H9 (cell line): ENCODE data around the gene TRIM38. TPM values are rescaled to one million over a fixed set of nuclear protein-coding genes. Genes with fewer than 3 reads are reported as not detected.

Experiments used
- DNase-seq: peaks from one replicate; pipeline ENCODE4 v3.0.0-alpha.2; 2017
- H2AFZ ChIP-seq: one replicate; pipeline ENCODE4 v1.6.1; 2013; ENCODE audit warnings: mild to moderate bottlenecking, low read length, control low read depth, moderate library complexity
- H2AK5ac ChIP-seq: 2 replicates; pipeline ENCODE4 v1.6.1; 2013; ENCODE audit warnings: low read length, control low read depth, mixed read lengths; ENCODE audit not compliant: insufficient read length
- H2BK120ac ChIP-seq: one replicate; pipeline ENCODE4 v1.6.1; 2013; ENCODE audit warnings: low read depth, mild to moderate bottlenecking, low read length, control low read depth, inconsistent platforms; ENCODE audit not compliant: poor library complexity, severe bottlenecking
- H2BK12ac ChIP-seq: 2 replicates; pipeline ENCODE4 v1.6.1; 2013; ENCODE audit warnings: low read length, control low read depth, mixed read lengths, low read depth; ENCODE audit not compliant: insufficient read length
- H2BK15ac ChIP-seq: 2 replicates; pipeline ENCODE4 v1.6.1; 2013; ENCODE audit warnings: low read depth, low read length, control low read depth
- H2BK20ac ChIP-seq: one replicate; pipeline ENCODE4 v1.6.1; 2013; ENCODE audit warnings: low read depth, mild to moderate bottlenecking, low read length, control low read depth, inconsistent platforms; ENCODE audit not compliant: poor library complexity, severe bottlenecking
- H2BK5ac ChIP-seq: 2 replicates; pipeline ENCODE4 v1.6.1; 2013; ENCODE audit warnings: low read length, control low read depth, mixed read lengths; ENCODE audit not compliant: insufficient read length
- H3K14ac ChIP-seq: 2 replicates; pipeline ENCODE4 v1.6.1; 2013; ENCODE audit warnings: low read length, control low read depth; ENCODE audit not compliant: insufficient read depth
- H3K18ac ChIP-seq: 2 replicates; pipeline ENCODE4 v1.6.1; 2013; ENCODE audit warnings: low read depth, mild to moderate bottlenecking, mixed read lengths, low read length, control low read depth; ENCODE audit not compliant: insufficient read length
- H3K23ac ChIP-seq: 2 replicates; pipeline ENCODE4 v1.6.1; 2013; ENCODE audit warnings: low read length, control low read depth, mixed read lengths, low read depth; ENCODE audit not compliant: insufficient read length
- H3K23me2 ChIP-seq: 2 replicates; pipeline ENCODE4 v1.6.1; 2013; ENCODE audit warnings: low read depth, mild to moderate bottlenecking, mixed read lengths, low read length, control low read depth; ENCODE audit not compliant: insufficient read length, poor library complexity, severe bottlenecking
- H3K27ac ChIP-seq: 2 replicates; pipeline ENCODE4 v1.5.1; 2013; ENCODE audit warnings: low read length, control low read depth, mixed read lengths, low read depth; ENCODE audit not compliant: insufficient read length
- H3K27me3 ChIP-seq: 2 replicates; pipeline ENCODE4 v1.6.1; 2013; ENCODE audit warnings: low read length, control low read depth, inconsistent platforms; ENCODE audit not compliant: insufficient read depth
- H3K4ac ChIP-seq: 2 replicates; pipeline ENCODE4 v1.6.1; 2013; ENCODE audit warnings: low read depth, mild to moderate bottlenecking, control low read depth, inconsistent platforms, low read length, moderate library complexity
- H3K4me1 ChIP-seq: 2 replicates; pipeline ENCODE4 v1.6.1; 2013; ENCODE audit warnings: low read length, control low read depth, inconsistent platforms; ENCODE audit not compliant: insufficient read depth
- H3K4me2 ChIP-seq: 2 replicates; pipeline ENCODE4 v1.6.1; 2013; ENCODE audit warnings: low read length, control low read depth, mixed read lengths; ENCODE audit not compliant: insufficient read length, insufficient read depth
- H3K56ac ChIP-seq: 2 replicates; pipeline ENCODE4 v1.6.1; 2013; ENCODE audit warnings: low read depth, mild to moderate bottlenecking, mixed read lengths, low read length, control low read depth; ENCODE audit not compliant: insufficient read length
- H3K79me1 ChIP-seq: 2 replicates; pipeline ENCODE4 v1.6.1; 2013; ENCODE audit warnings: low read depth, mild to moderate bottlenecking, moderate library complexity, low read length, control low read depth, inconsistent platforms; ENCODE audit not compliant: insufficient read depth, poor library complexity, severe bottlenecking
- H3K79me2 ChIP-seq: 2 replicates; pipeline ENCODE4 v1.6.1; 2013; ENCODE audit warnings: low read length, control low read depth, inconsistent platforms; ENCODE audit not compliant: insufficient read depth
- H3K9ac ChIP-seq: 2 replicates; pipeline ENCODE4 v1.6.1; 2013; ENCODE audit warnings: low read length, control low read depth, mixed read lengths; ENCODE audit not compliant: insufficient read length; ENCODE audit errors: extremely low read depth
- H3K9me3 ChIP-seq: one replicate; pipeline ENCODE4 v1.6.1; 2013; ENCODE audit warnings: low read depth, low read length, inconsistent platforms; ENCODE audit not compliant: control insufficient read depth
- H3T11ph ChIP-seq: one replicate; pipeline ENCODE4 v1.6.1; 2013; ENCODE audit warnings: mild to moderate bottlenecking, low read length, control low read depth, inconsistent platforms
- H4K20me1 ChIP-seq: one replicate; pipeline ENCODE4 v1.6.1; 2013; ENCODE audit not compliant: control insufficient read depth, insufficient read length, insufficient read depth
- H4K5ac ChIP-seq: 2 replicates; pipeline ENCODE4 v1.6.1; 2013; ENCODE audit warnings: low read depth, mild to moderate bottlenecking, mixed read lengths, low read length, control low read depth; ENCODE audit not compliant: insufficient read length
- H4K8ac ChIP-seq: replicated peaks from 2 replicates; pipeline ENCODE4 v1.6.1; 2013; ENCODE audit warnings: low read length, control low read depth, mixed read lengths, low read depth; ENCODE audit not compliant: insufficient read length
- H4K91ac ChIP-seq: 2 replicates; pipeline ENCODE4 v1.6.1; 2013; ENCODE audit warnings: low read depth, mild to moderate bottlenecking, moderate library complexity, mixed read lengths, low read length, control low read depth; ENCODE audit not compliant: insufficient read length
- H3K27ac Mint-ChIP-seq, 3 experiments: 2 replicates in 2 of 3; 3 replicates in 1 of 3; pipeline ENCODE4 v1.8.0; 2020 to 2021; ENCODE audit warnings: mixed read lengths in 3 of 3, mild to moderate bottlenecking in 1 of 3, moderate library complexity in 1 of 3
- H3K27me3 Mint-ChIP-seq: 2 replicates; pipeline ENCODE4 v1.8.0; 2021; ENCODE audit warnings: low read depth, mild to moderate bottlenecking, moderate library complexity, mixed read lengths
- H3K36me3 Mint-ChIP-seq, 3 experiments: 2 replicates in 2 of 3; 3 replicates in 1 of 3; pipeline ENCODE4 v1.8.0; 2020 to 2021; ENCODE audit warnings: low read depth in 3 of 3, mixed read lengths in 3 of 3; ENCODE audit not compliant: insufficient read depth in 1 of 3
- H3K4me1 Mint-ChIP-seq, 2 experiments: 2 replicates each; pipeline ENCODE4 v1.8.0; 2020; ENCODE audit warnings: mixed read lengths in 2 of 2
- H3K4me3 Mint-ChIP-seq, 2 experiments: 2 replicates in 1 of 2; 3 replicates in 1 of 2; pipeline ENCODE4 v1.8.0; 2020 to 2021; ENCODE audit warnings: mild to moderate bottlenecking in 2 of 2, mixed read lengths in 2 of 2, moderate library complexity in 1 of 2
- H3K9me3 Mint-ChIP-seq, 2 experiments: 2 replicates in 1 of 2; 3 replicates in 1 of 2; pipeline ENCODE4 v1.8.0; 2020; ENCODE audit warnings: mild to moderate bottlenecking in 2 of 2, mixed read lengths in 2 of 2, moderate library complexity in 1 of 2
- WGBS: extraction: QIAGEN DNeasy Blood & Tissue Kit; methylation state at CpG from one replicate; pipeline ENCODE4 v1.1.7; 2013; ENCODE audit warnings: missing lambda C conversion rate, low lambda C conversion rate, mixed read lengths; ENCODE audit not compliant: insufficient read length; ENCODE audit errors: extremely low coverage; 5-methylcytosine and 5-hydroxymethylcytosine counted together
- total RNA-seq: library from RNA; stranded (reverse); gene quantifications from 2 replicates; pipeline ENCODE4 v1.2.1, GENCODE V29; 2021
- TF ChIP-seq, protein P1 (sequence below): fragments of 200-600 bp; sonication (generic); conservative IDR thresholded peaks from 3 replicates; pipeline ENCODE4 v1.8.0; 2021; ENCODE audit warnings: antibody characterized with exemption, mild to moderate bottlenecking

Gene TRIM38
- total RNA-seq, 1 experiment from 2014 or later, result 0.61 TPM

DNA sequence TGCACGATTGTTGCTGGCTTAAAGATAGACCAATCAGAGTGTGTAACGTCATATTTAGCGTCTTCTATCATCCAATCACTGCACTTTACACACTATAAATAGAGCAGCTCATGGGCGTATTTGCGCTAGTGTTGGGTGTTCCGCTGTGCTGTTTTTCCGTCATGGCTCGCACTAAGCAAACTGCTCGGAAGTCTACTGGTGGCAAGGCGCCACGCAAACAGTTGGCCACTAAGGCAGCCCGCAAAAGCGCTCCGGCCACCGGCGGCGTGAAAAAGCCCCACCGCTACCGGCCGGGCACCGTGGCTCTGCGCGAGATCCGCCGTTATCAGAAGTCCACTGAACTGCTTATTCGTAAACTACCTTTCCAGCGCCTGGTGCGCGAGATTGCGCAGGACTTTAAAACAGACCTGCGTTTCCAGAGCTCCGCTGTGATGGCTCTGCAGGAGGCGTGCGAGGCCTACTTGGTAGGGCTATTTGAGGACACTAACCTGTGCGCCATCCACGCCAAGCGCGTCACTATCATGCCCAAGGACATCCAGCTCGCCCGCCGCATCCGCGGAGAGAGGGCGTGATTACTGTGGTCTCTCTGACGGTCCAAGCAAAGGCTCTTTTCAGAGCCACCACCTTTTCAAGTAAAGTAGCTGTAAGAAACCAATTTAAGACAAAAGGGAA lies 57.9 kb downstream of the TRIM38 start:
- H4K91ac ChIP-seq, result no peak overlapping the region
- no peaks in the 10 kb centered on the region for H3K79me1 ChIP-seq
- peak overlapping the region; percentile 39 for H3K23ac ChIP-seq
- H2BK5ac ChIP-seq, result peak overlapping the region; percentile 47
- peak overlapping the region; percentile 25 for H4K5ac ChIP-seq
- H2AFZ ChIP-seq, result no peak overlapping the region
- no peak overlapping the region for H2BK12ac ChIP-seq
- no peaks in the 10 kb centered on the region for H4K20me1 ChIP-seq
- peak overlapping the region; percentile 97 for H3K14ac ChIP-seq
- no peak overlapping the region for H3T11ph ChIP-seq
- no peak overlapping the region for H4K8ac ChIP-seq
- peaks cover 19% of the 10 kb centered on the region for H3K23me2 ChIP-seq
- peak overlapping the region; percentile 11; the same call in 1 of the 2 replicates for H3K4ac ChIP-seq
- H2BK20ac ChIP-seq, result no peak overlapping the region
- no peaks in the 10 kb centered on the region for H3K36me3 Mint-ChIP-seq
- H2BK15ac ChIP-seq, result 0 out of 2 replicates have a peak overlapping the region, but pooled peaks have one; percentile 2
- no CpG with 5 or more reads among the region's 45 CpGs for WGBS
- H3K27me3 Mint-ChIP-seq, result no peaks in the 10 kb centered on the region
- peak overlapping the region; percentile 99 for H3K9ac ChIP-seq
- H3K27ac ChIP-seq, result peak overlapping the region; percentile 96
- TF ChIP-seq, protein P1, sequence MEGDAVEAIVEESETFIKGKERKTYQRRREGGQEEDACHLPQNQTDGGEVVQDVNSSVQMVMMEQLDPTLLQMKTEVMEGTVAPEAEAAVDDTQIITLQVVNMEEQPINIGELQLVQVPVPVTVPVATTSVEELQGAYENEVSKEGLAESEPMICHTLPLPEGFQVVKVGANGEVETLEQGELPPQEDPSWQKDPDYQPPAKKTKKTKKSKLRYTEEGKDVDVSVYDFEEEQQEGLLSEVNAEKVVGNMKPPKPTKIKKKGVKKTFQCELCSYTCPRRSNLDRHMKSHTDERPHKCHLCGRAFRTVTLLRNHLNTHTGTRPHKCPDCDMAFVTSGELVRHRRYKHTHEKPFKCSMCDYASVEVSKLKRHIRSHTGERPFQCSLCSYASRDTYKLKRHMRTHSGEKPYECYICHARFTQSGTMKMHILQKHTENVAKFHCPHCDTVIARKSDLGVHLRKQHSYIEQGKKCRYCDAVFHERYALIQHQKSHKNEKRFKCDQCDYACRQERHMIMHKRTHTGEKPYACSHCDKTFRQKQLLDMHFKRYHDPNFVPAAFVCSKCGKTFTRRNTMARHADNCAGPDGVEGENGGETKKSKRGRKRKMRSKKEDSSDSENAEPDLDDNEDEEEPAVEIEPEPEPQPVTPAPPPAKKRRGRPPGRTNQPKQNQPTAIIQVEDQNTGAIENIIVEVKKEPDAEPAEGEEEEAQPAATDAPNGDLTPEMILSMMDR, result no peak
- H2AK5ac ChIP-seq, result no peak overlapping the region
- H3K27ac Mint-ChIP-seq, result peak overlapping the region; percentile 99 to 100 (median 99)
- peak overlapping the region; percentile 94 for H3K18ac ChIP-seq
- no peaks in the 10 kb centered on the region for H3K27me3 ChIP-seq
- no peaks in the 10 kb centered on the region for H3K79me2 ChIP-seq
- H3K4me1 ChIP-seq, result no peaks in the 10 kb centered on the region; the same call in none of the 2 replicates
- H3K56ac ChIP-seq, result peak overlapping the region; percentile 39
- H3K4me1 Mint-ChIP-seq, result peaks cover 41 to 67% of the 10 kb centered on the region in 2 experiments
- no peaks in the 10 kb centered on the region for H3K9me3 ChIP-seq
- H3K9me3 Mint-ChIP-seq, result no peaks in the 10 kb centered on the region; a peak in 1 of 5 replicates
- peak overlapping the region; percentile 89 to 98 for H3K4me3 Mint-ChIP-seq
- peak overlapping the region; percentile 89 for H3K4me2 ChIP-seq
- no peak overlapping the region for H2BK120ac ChIP-seq
- peak; percentile 73 for DNase-seq
